HEK293T (cell line): ENCODE measurements around the gene MYLK.

Experiments
- BHLHE40 ChIP-seq: fragments of 450-650 bp; IDR thresholded peaks from 2 replicates; pipeline ENCODE4 v1.6.1; 2016; ENCODE audit warnings: mild to moderate bottlenecking, moderate library complexity, borderline replicate concordance
- NFRKB ChIP-seq: fragments of 450-650 bp; IDR thresholded peaks from 2 replicates; pipeline ENCODE4 v1.6.1; 2016; ENCODE audit warnings: mild to moderate bottlenecking, moderate library complexity

GRCh38 chr3:123834631-123835030, 49.5 kb downstream of the MYLK start:
- TF ChIP-seq NFRKB = no peak
- TF ChIP-seq BHLHE40 = no peak
